HUES48 (cell line): ENCODE measurements around the gene CMTM4.
"Not testable (repeated sequence)": the region's sequence is repeated elsewhere in the genome, so short reads cannot be mapped to it uniquely, and the experiment has no call there.

Experiments used
- H3K27ac ChIP-seq: one replicate; pipeline ENCODE4 v1.7.0; 2013; ENCODE audit warnings: low read depth, low read length, inconsistent platforms
- H3K27me3 ChIP-seq: 2 replicates; pipeline ENCODE4 v1.6.1; 2013; ENCODE audit warnings: mild to moderate bottlenecking, low read length; ENCODE audit not compliant: control insufficient read depth, insufficient read depth
- H3K36me3 ChIP-seq: 2 replicates; pipeline ENCODE4 v1.6.1; 2013; ENCODE audit warnings: low read length; ENCODE audit not compliant: control insufficient read depth, insufficient read depth
- H3K4me1 ChIP-seq: 2 replicates; pipeline ENCODE4 v1.6.1; 2013; ENCODE audit warnings: mild to moderate bottlenecking, low read length; ENCODE audit not compliant: control insufficient read depth, insufficient read depth
- H3K4me3 ChIP-seq: 2 replicates; pipeline ENCODE4 v1.5.1; 2013; ENCODE audit warnings: mild to moderate bottlenecking, low read depth, low read length
- H3K9ac ChIP-seq: 2 replicates; pipeline ENCODE4 v1.6.1; 2013; ENCODE audit warnings: mild to moderate bottlenecking, low read depth, low read length, moderate library complexity
- H3K9me3 ChIP-seq: 2 replicates; pipeline ENCODE4 v1.6.1; 2013; ENCODE audit warnings: low read length; ENCODE audit not compliant: control insufficient read depth, insufficient read depth

CMTM4 gene

DNA sequence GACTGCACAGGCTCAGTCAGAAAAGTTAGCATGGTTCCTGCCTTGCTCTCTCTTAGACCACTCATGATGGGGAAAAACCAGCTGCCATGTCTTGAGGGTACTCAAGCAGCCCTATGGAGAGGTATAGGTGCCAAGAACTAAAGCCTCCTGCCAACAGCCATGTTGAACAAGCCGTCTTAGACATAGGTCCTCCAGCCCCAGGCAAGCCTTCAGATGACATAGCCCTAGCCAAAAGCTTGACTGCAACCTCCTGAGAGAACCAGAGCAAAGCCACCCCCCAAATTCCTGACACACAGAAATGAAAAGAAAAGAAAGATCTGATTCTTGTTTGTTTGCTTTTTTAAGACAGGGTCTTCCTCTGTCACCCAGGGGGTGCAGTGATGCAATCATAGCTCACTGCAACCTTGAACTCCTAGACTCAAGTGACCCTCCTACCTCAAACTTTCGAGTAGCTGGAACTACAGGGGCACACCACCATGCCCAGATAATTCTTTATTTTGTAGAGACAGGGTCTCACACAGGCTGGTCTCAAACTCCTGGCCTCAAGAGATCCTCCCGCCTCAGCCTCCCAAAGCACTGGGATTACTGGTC, 55.7 kb downstream of the CMTM4 start:
- Histone ChIP-seq H3K27me3 (no peaks in the 10 kb centered on the region), H3K4me3 (no peak overlapping the region), H3K9ac (no peak overlapping the region), H3K36me3 (peaks cover 10% of the 10 kb centered on the region), H3K4me1 (peaks cover 17% of the 10 kb centered on the region), H3K27ac (no peak overlapping the region), H3K9me3 (no peaks in the 10 kb centered on the region)

DNA sequence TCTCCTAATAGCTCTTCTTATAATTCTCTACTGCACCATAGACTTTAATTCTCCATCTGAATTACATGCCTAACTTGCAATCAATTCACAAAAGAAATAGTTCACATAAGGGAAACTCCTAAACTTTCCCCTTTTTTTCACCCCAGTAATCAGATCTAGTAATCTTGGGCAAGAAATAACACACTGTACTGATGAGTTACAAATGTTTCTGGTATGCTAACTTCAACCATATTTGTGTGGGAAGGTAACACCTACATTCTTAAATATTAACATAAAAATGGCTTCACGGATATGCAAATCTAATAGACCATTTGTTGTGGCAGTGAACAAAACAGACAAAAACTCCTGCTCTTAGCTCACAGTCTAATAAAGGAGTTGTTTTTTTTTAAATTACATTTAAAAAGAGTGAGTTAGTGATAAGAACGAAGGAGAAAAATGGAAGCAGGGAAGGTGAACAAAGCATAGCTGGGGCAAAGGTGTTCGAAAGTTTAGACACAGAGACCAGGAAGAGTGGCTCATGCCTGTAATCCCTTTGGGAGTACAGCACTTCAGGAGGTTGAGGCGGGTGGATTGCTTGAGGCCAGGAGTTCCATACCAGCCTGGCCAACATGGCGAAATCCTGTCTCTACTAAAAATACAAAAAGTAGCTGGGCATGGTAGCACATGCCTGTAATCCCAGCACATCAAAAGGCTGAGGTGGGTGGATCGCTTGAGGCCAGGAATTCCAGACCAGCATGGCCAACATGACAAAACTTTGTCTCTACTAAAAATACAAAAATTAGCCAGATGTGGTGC, 57.3 kb downstream of the CMTM4 start:
- peaks cover 22% of the 10 kb centered on the region for H3K36me3 ChIP-seq
- peak overlapping the region; percentile 67 for H3K27ac ChIP-seq
- no peak overlapping the region for H3K9ac ChIP-seq
- H3K4me3 ChIP-seq = no peak overlapping the region
- no peaks in the 10 kb centered on the region for H3K9me3 ChIP-seq
- no peaks in the 10 kb centered on the region for H3K27me3 ChIP-seq
- H3K4me1 ChIP-seq = peaks cover 13% of the 10 kb centered on the region

GRCh38 chr16:66637806-66638205, 58.7 kb downstream of the CMTM4 start:
- peaks cover 13% of the 10 kb centered on the region for H3K4me1 ChIP-seq
- no peak overlapping the region for H3K4me3 ChIP-seq
- H3K9me3 ChIP-seq = no peaks in the 10 kb centered on the region
- peaks cover 25% of the 10 kb centered on the region for H3K36me3 ChIP-seq
- H3K27me3 ChIP-seq = no peaks in the 10 kb centered on the region
- no peak overlapping the region for H3K9ac ChIP-seq
- H3K27ac ChIP-seq = no peak overlapping the region

- Histone ChIP-seq H3K27ac (no peak overlapping the region), H3K9ac (no peak overlapping the region), H3K27me3 (no peaks in the 10 kb centered on the region), H3K36me3 (peaks cover 25% of the 10 kb centered on the region), H3K4me3 (no peak overlapping the region), H3K4me1 (peaks cover 13% of the 10 kb centered on the region), H3K9me3 (no peaks in the 10 kb centered on the region)
Observed at GRCh38 chr16:66636199-66636598, 60.3 kb downstream of the CMTM4 start.

GRCh38 chr16:66635406-66635805, 61.1 kb downstream of the CMTM4 start:
- peaks cover 25% of the 10 kb centered on the region for H3K36me3 ChIP-seq
- no peaks in the 10 kb centered on the region for H3K9me3 ChIP-seq
- H3K9ac ChIP-seq = no peak overlapping the region
- peaks cover 13% of the 10 kb centered on the region for H3K4me1 ChIP-seq
- H3K4me3 ChIP-seq = no peak overlapping the region
- no peaks in the 10 kb centered on the region for H3K27me3 ChIP-seq
- H3K27ac ChIP-seq = no peak overlapping the region

- no peak overlapping the region for H3K4me3 ChIP-seq
- peaks cover 25% of the 10 kb centered on the region for H3K36me3 ChIP-seq
- peaks cover 13% of the 10 kb centered on the region for H3K4me1 ChIP-seq
- no peaks in the 10 kb centered on the region for H3K27me3 ChIP-seq
- no peak overlapping the region for H3K9ac ChIP-seq
- no peaks in the 10 kb centered on the region for H3K9me3 ChIP-seq
- no peak overlapping the region for H3K27ac ChIP-seq
Observed at GRCh38 chr16:66634527-66635196, 61.9 kb downstream of the CMTM4 start.

DNA sequence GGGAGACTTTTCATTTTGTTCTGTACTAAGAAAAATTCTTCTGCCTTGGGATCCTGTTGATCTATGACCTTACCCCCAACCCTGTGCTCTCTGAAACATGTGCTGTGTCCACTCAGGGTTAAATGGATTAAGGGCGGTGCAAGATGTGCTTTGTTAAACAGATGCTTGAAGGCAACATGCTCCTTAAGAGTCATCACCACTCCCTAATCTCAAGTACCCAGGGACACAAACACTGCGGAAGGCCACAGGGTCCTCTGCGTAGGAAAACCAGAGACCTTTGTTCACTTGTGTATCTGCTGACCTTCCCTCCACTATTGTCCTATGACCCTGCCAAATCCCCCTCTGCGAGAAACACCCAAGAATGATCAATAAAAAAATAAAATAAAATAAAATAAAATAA, 65.0 kb downstream of the CMTM4 start:
- not testable (repeated sequence) for H3K4me1 ChIP-seq, H3K27me3 ChIP-seq, H3K4me3 ChIP-seq, H3K9ac ChIP-seq, H3K27ac ChIP-seq, H3K9me3 ChIP-seq
- peaks cover 28% of the 10 kb centered on the region for H3K36me3 ChIP-seq

GRCh38 chr16:66630561-66631260, 65.8 kb downstream of the CMTM4 start:
- not testable (repeated sequence) for H3K4me3 ChIP-seq, H3K27ac ChIP-seq, H3K9me3 ChIP-seq, H3K9ac ChIP-seq, H3K4me1 ChIP-seq, H3K27me3 ChIP-seq
- H3K36me3 ChIP-seq = peaks cover 20% of the 10 kb centered on the region

GRCh38 chr16:66629856-66630255, 66.7 kb downstream of the CMTM4 start:
- H3K9me3 ChIP-seq = no peaks in the 10 kb centered on the region

DNA sequence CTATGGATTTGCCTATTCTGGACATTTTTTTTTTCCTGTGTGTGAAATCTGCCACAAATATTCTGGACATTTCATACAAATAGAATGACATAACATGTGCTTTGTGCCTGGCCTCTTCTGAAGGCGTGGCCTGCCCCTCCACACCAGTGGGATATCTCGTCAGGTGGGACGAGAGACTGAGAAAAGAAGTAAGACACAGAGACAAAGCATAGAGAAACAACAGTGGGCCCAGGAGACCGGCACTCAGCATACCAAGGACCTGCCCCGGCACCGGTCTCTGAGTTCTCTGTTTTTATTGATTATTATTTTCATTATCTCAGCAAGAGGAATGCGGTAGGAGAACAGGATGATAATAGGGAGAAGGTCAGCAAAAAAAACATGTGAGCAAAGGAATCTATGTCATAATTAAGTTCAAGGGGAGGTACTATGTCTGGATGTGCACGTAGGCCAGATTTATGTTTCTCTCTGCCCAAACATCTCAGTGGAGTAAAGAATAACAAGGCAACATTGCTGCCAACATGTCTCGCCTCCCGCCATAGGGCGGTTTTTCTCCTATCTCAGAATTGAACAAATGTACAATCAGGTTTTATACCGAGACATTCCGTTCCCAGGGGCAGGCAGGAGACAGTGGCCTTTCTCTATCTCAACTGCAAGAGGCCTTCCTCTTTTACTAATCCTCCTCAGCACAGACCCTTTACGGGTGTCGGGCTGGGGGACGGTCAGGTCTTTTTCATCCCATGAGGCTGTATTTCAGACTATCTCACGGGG, 68.7 kb downstream of the CMTM4 start:
- peaks cover 12% of the 10 kb centered on the region for H3K36me3 ChIP-seq
- H3K4me3 ChIP-seq, H3K27ac ChIP-seq, H3K9ac ChIP-seq, H3K9me3 ChIP-seq, H3K27me3 ChIP-seq, H3K4me1 ChIP-seq: not testable (repeated sequence)

More at GRCh38 chr16:66629856-66630255, 66.7 kb downstream of the CMTM4 start:
- Histone ChIP-seq H3K4me3 (no peak overlapping the region), H3K4me1 (no peaks in the 10 kb centered on the region), H3K9ac (no peak overlapping the region), H3K27me3 (no peaks in the 10 kb centered on the region), H3K36me3 (peaks cover 14% of the 10 kb centered on the region), H3K27ac (no peak overlapping the region)
